Activated effector memory CD4-positive, alpha-beta T cell treated with anti-CD3 and anti-CD28 coated beads, Interleukin-2, amount 50 U/mL, for 16 hours (primary cell): Measurements from ENCODE around the gene SYNJ2.

Source experiments
- DNase-seq: peaks from one replicate; pipeline ENCODE4 v3.0.0-alpha.2; 2020

Gene SYNJ2

DNA sequence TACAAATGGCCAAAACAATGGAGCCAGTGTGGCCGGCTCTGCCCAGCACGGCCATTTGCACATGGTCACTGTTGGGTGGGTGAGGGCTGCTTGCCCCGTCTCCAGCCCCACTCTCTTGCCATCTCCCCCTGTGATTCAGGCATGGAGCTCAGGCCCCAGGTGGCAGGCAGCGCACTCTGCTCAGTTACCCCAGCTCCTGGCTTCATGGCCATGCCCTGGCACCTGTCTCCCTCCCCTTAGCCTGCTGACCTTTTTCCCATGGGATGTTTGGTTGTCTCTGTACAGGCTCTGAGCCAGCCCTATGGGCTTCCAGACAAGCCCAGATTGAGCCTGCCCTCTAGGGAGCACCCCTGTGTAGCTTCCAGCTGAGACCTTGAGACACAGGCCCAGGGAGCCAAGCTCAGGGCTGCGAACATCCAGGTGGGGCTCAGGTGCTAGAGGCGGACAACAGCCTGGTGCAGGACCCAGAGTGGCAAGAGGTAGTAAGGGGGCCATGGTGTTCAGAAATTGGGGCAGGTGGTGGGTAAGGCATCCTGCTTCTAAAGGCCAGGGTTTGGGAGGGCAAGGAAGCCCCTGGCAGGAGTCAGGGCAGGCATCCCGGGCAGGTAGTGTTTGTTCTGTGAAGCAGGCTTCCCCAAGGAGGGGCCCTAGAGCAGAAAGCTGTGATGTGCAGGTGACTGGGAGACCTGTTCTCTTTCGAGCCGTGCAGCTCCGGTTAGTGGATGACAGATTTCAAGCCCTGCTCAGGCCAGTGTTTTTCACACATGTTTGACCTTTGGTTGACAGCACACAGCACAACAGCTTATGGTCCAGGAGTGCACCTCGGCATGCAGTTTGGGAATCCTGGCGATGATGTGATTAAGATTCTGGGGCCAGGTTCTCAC is 17.7 kb downstream of the SYNJ2 start:
- no peak for DNase-seq

GRCh38 chr6:158000530-158001307 is 19.1 kb downstream of the SYNJ2 start:
- peak; percentile 37 for DNase-seq

DNA sequence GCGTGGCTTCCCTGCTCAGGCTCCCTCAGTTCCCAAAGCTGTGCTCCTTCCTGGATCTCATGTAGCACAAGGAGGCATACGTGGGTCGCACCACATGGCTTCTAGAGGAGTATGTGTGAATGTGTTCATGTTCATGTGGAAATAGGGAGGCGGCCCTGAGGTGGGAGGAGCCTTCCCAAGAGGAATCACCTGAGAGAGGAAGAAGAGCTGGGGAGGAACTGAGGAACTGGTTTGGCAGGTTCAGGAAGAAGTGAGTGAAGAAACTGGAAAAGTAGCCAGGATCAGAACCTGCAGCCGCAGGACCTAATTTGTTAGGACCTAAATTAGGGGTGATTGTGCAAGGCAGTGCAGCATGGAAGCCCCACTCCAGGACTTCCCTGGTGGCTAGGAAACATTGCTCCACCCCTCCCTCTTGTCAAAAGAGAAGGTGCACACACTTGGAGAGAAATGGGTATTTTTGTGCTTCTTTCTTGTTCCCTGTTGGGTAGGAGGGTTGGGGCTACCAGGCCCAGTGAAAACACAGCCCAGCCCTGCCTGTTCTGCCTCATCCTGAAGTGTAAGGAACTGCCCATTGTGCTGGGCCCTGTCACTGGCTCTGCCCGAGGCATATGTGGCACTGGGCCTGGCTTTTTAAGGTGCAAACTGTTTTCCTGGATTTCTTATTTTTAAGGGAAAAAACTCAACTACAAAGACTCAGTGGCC is 20.7 kb downstream of the SYNJ2 start:
- peak; percentile 59 for DNase-seq

DNA sequence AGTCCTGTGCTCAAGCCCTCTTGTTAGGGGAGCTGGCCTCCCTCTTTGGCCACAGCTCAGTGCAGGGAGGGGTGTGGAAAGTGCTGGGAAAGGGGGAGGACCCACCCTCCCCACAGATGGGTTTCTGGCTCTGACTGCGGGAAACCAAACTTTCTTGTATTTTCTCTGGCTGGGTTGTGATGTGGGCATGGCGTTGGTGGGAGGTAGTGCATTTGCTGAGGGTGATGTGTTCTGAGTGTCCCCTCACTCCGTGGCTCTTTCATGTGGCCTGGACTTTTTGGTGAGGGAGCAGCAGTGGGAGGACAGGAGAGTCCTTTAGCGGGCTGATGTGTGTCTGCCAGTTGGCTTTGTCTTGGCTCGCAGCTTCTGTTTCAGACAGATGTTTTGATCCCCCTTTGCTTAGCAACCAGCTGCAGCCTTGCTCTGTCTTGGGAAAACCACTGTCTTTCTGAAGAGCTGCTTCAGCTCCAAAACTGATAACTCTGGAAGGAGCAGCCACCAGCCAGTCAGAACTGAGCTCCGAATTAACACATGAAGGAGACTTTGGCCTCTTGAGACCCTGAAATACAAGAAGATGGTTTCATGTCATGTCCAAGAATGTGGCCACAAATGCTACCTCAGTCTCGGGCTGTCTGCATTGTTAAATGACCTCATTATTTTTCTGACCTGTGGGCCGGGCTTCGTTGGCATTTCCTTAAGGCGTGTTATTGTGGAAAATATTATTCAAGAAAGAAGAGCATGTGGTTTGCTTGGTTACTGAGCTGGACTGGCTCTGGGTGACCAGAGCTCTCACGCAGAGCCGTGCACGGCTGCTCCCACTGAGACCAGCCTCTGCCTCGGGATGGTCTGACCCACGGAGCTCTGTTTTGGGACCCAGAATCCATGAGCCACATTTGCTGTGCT is 21.5 kb downstream of the SYNJ2 start:
- DNase-seq: peak; percentile 71

DNA sequence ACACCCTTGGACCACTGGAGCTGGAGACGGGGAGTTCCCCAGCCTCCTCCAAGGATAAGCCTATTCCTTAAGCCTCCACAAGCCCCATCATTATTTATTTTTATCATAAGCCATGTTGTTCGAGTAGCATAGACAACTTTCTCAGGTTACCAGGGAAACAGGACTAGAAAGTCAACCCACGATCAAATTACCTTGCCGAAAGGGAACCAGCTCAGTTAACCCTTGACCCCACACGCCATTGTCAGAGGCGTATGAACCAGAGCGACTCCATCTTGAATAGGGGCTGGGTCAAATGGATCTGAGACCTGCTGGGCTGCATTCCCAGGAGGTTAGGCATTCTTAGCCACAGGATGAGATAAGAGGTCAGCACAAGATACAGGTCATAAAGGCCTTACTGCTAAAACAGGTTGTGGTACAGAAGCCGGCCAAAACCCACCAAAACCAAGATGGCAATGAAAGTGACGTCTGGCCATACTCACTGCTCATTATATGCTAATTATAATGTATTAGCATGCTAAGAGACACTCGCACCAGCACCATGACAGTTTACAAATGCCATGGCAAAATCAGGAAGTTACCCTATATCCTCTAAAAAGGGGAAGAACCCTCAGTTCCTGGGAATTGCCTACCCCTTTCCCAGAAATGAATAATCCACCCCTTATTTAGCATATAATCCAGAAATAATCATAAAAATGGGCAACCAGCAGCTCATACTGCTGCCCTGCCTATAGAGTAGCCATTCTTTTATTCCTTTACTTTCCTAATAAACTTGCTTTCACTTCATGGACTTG is 22.4 kb downstream of the SYNJ2 start:
- DNase-seq: no peak

DNA sequence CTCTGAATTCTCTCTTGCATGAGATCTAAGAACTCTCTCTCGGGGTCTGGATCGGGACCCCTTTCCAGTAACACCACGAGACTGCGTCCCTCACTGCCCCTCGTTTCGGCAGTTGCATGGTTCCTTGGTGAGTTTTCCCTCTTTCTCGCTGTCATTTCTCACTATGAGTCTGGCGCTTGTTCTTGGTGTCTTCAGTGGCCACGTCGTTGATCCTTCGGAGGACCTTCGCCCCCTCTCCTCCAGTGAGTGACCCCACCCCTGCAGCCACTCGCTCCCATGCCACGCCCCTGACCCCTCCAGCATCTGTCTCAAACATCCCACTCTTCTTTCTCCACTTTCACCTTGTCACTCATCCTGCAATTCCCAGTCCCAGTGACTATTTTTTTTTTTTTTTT is 23.0 kb downstream of the SYNJ2 start:
- peak; percentile 33 for DNase-seq

GRCh38 chr6:158005626-158006180 is 24.0 kb downstream of the SYNJ2 start:
- no peak for DNase-seq

DNA sequence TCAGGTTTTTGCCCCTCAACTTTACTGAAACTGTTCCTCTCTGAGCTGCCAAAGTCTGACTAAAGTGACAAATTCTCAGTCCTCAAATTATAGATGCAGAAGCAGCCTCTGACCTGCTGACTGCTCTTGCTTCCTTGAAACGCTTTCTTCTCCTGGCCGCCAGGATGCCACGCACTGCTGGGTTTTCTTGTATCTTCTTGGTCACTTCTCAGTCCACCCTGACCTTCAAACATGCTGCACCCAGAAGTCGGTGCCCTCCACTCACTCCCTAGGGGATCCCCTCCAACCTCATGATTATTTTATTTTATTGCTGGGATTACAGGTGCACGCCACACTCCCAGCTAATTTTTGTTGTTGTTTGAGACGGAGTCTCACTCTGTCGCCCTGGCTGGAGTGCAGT is 24.7 kb downstream of the SYNJ2 start:
- DNase-seq: no peak

GRCh38 chr6:158006821-158007570 is 25.3 kb downstream of the SYNJ2 start:
- DNase-seq: peak; percentile 42

DNA sequence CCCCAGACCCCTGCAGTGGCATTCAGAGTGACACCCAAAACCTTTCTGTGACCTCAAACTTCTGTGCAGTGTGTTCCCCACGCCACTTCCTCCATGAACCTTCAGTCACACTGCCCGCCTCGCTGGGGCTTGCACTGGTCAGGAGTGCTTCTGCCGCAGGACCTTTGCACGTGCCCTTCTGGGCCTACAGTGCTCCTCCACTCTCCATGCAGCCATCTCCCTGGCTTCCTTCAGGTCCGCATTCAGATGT is 27.1 kb downstream of the SYNJ2 start:
- no peak for DNase-seq

- DNase-seq: peak; percentile 70
Measured at GRCh38 chr6:158009114-158009891, 27.6 kb downstream of the SYNJ2 start.

- peak; percentile 37 for DNase-seq
Measured at GRCh38 chr6:158009935-158010585, 28.4 kb downstream of the SYNJ2 start.

GRCh38 chr6:158010591-158011477 is 29.2 kb downstream of the SYNJ2 start:
- DNase-seq: peak; percentile 52

DNA sequence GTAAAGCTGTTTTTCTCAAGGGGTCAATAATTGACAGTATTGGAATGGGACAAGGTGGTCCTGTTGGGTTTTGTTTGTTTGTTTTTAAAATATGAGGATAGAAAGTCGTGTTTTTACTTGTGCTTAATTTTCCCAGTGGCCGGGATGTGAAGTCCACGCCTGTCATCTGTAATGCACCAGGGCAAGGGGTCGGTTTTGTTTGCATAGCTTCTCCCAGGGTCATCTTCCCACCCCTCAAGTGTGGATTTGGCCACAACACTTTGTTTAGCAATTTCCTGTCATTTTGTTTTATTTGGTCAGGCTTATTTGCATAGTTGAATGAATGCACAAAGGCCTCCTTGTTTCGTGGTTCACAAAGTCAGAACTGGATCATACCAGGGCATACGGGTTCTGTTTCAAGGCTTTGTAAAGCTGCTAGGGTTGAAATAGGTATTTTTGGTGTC is 29.8 kb downstream of the SYNJ2 start:
- no peak for DNase-seq

- peak; percentile 30 for DNase-seq
Measured at GRCh38 chr6:158011980-158012566, 30.4 kb downstream of the SYNJ2 start.

DNA sequence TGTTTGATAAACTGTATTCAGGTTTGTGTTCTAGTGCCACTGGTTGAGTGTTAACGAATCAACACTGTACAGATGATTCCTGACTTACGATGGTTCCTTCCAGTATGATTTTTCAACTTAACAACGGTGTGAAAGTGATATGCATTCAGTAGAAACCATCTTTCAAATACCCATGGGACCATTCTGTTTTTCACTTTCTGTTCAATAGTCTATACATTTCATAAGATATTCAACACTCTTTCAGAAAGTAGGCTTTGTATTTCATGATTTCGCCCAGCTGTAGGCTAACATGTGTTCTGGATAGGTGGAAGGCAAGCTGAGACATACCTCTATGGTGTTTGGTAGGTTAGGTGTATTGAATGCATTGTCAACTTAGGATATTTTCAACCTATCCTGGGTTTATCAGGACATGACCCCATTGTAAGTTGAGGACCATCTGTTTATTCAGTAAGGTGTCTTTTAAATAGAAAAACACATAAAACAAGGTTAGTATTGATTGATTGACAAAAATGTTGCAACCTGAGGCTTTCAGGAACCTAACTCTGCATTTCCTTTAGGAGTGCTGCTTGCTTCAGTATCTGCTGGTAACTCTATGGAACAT is 32.3 kb downstream of the SYNJ2 start:
- no peak for DNase-seq

- DNase-seq: peak; percentile 45
Measured at GRCh38 chr6:158014505-158015187, 33.0 kb downstream of the SYNJ2 start.
